ENCODE results near the gene PI4K2A.

PI4K2A gene

GRCh38 chr10:97713826-97714400, 73.4 kb downstream of the PI4K2A start:
- Histone ChIP-seq H2BK5ac (ENCODE audit: low read depth, low read length, poor library complexity) (peak overlapping the region; percentile 61), H3K14ac (ENCODE audit: low read length) (peak overlapping the region; percentile 97), H3K9me3 (ENCODE audit: insufficient read depth, low read depth, low read length) (no peaks in the 10 kb centered on the region), H3K36me3 (ENCODE audit: control insufficient read depth in 1 of 2, insufficient read depth in 2 of 2, low read length in 2 of 2) (peaks cover 7 to 14% of the 10 kb centered on the region in 2 experiments), H3K4ac (ENCODE audit: low read depth, low read length) (peak overlapping the region; percentile 75), H3K4me3 (ENCODE audit: low read depth, low read length) (peak overlapping the region; percentile 93), H2AFZ (ENCODE audit: insufficient read depth, low read length, poor library complexity) (peak overlapping the region; percentile 80), H3K27ac (ENCODE audit: low read depth, low read length) (peak overlapping the region; percentile 74), H3K79me1 (ENCODE audit: low read length) (peaks cover 14% of the 10 kb centered on the region), H4K12ac (ENCODE audit: low read depth, low read length) (peak overlapping the region; percentile 97), H3K4me1 (ENCODE audit: control insufficient read depth in 1 of 2, insufficient read depth in 2 of 2, low read length in 2 of 2) (peaks cover 10 to 26% of the 10 kb centered on the region in 2 experiments), H3K23ac (ENCODE audit: low read length) (peak overlapping the region; percentile 87), H2BK120ac (ENCODE audit: insufficient read depth, low read length, poor library complexity) (peak overlapping the region; percentile 81), H3K4me2 (ENCODE audit: low read length) (peak overlapping the region; percentile 98), H3K9ac (ENCODE audit: low read length) (peak overlapping the region; percentile 81), H2BK12ac (ENCODE audit: low read length) (no peak overlapping the region), H3K79me2 (ENCODE audit: control insufficient read depth, insufficient read depth, low read length, poor library complexity) (peaks cover 12% of the 10 kb centered on the region), H4K91ac (ENCODE audit: low read depth, low read length) (peak overlapping the region; percentile 63), H2AK5ac (ENCODE audit: low read length) (peak overlapping the region; percentile 91), H3K18ac (ENCODE audit: low read length) (peak overlapping the region; percentile 97), H3K27me3 (ENCODE audit: insufficient read depth, low read length) (no peaks in the 10 kb centered on the region), H4K8ac (ENCODE audit: low read depth, low read length) (peak overlapping the region; percentile 90)
- no CpG with 5 or more reads among the region's 69 CpGs for WGBS (ENCODE audit: extremely low coverage, insufficient coverage, insufficient read length)
- peak; percentile 69 to 73 for DNase-seq

GRCh38 chr10:97714401-97715258, 74.2 kb downstream of the PI4K2A start:
- Histone ChIP-seq H2BK120ac (ENCODE audit: insufficient read depth, low read length, poor library complexity) (peak overlapping the region; percentile 81), H3K14ac (ENCODE audit: low read length) (peak overlapping the region; percentile 97), H2AFZ (ENCODE audit: insufficient read depth, low read length, poor library complexity) (peak overlapping the region; percentile 80), H3K27ac (ENCODE audit: low read depth, low read length) (peak overlapping the region; percentile 74), H3K9me3 (ENCODE audit: insufficient read depth, low read depth, low read length) (no peaks in the 10 kb centered on the region), H3K79me2 (ENCODE audit: control insufficient read depth, insufficient read depth, low read length, poor library complexity) (peaks cover 12% of the 10 kb centered on the region), H3K36me3 (ENCODE audit: control insufficient read depth in 1 of 2, insufficient read depth in 2 of 2, low read length in 2 of 2) (peaks cover 10 to 14% of the 10 kb centered on the region in 2 experiments), H2BK5ac (ENCODE audit: low read depth, low read length, poor library complexity) (peak overlapping the region; percentile 61), H4K8ac (ENCODE audit: low read depth, low read length) (peak overlapping the region; percentile 90), H3K27me3 (ENCODE audit: insufficient read depth, low read length) (no peaks in the 10 kb centered on the region), H4K91ac (ENCODE audit: low read depth, low read length) (peak overlapping the region; percentile 63), H2BK12ac (ENCODE audit: low read length) (peak overlapping the region; percentile 42), H3K4me1 (ENCODE audit: control insufficient read depth in 1 of 2, insufficient read depth in 2 of 2, low read length in 2 of 2) (peaks cover 11 to 27% of the 10 kb centered on the region in 2 experiments), H4K12ac (ENCODE audit: low read depth, low read length) (peak overlapping the region; percentile 97), H3K18ac (ENCODE audit: low read length) (peak overlapping the region; percentile 97), H2AK5ac (ENCODE audit: low read length) (peak overlapping the region; percentile 84), H3K23ac (ENCODE audit: low read length) (no peak overlapping the region), H3K4me2 (ENCODE audit: low read length) (peak overlapping the region; percentile 98), H3K79me1 (ENCODE audit: low read length) (peaks cover 14% of the 10 kb centered on the region), H3K9ac (ENCODE audit: low read length) (peak overlapping the region; percentile 81), H3K4ac (ENCODE audit: low read depth, low read length) (peak overlapping the region; percentile 75), H3K4me3 (ENCODE audit: low read depth, low read length) (peak overlapping the region; percentile 93)
- DNase-seq, result peak; percentile 75 to 78
- WGBS (ENCODE audit: extremely low coverage, insufficient coverage, insufficient read length), result no CpG with 5 or more reads among the region's 74 CpGs

- peak overlapping the region; percentile 37 for H2AFZ ChIP-seq (ENCODE audit: insufficient read depth, low read length, poor library complexity)
- H3K4me2 ChIP-seq (ENCODE audit: low read length), result peak overlapping the region; percentile 98
- H3K4ac ChIP-seq (ENCODE audit: low read depth, low read length), result peak overlapping the region; percentile 15
- peak overlapping the region; percentile 41 for H3K9ac ChIP-seq (ENCODE audit: low read length)
- peak overlapping the region; percentile 61 for H3K18ac ChIP-seq (ENCODE audit: low read length)
- H3K4me3 ChIP-seq (ENCODE audit: low read depth, low read length), result peak overlapping the region; percentile 93
- peaks cover 12% of the 10 kb centered on the region for H3K79me2 ChIP-seq (ENCODE audit: control insufficient read depth, insufficient read depth, low read length, poor library complexity)
- DNase-seq, result no peak
- H4K8ac ChIP-seq (ENCODE audit: low read depth, low read length), result peak overlapping the region; percentile 90
- no peak overlapping the region for H2AK5ac ChIP-seq (ENCODE audit: low read length)
- H2BK5ac ChIP-seq (ENCODE audit: low read depth, low read length, poor library complexity), result no peak overlapping the region
- H2BK120ac ChIP-seq (ENCODE audit: insufficient read depth, low read length, poor library complexity), result no peak overlapping the region
- H3K27me3 ChIP-seq (ENCODE audit: insufficient read depth, low read length), result no peaks in the 10 kb centered on the region
- H2BK12ac ChIP-seq (ENCODE audit: low read length), result peak overlapping the region; percentile 42
- no peak overlapping the region for H4K12ac ChIP-seq (ENCODE audit: low read depth, low read length)
- no peak overlapping the region for H3K14ac ChIP-seq (ENCODE audit: low read length)
- H3K23ac ChIP-seq (ENCODE audit: low read length), result no peak overlapping the region
- H3K4me1 ChIP-seq (ENCODE audit: control insufficient read depth in 1 of 2, insufficient read depth in 2 of 2, low read length in 2 of 2), result peaks cover 11 to 27% of the 10 kb centered on the region in 2 experiments
- peaks cover 10 to 14% of the 10 kb centered on the region in 2 experiments for H3K36me3 ChIP-seq (ENCODE audit: control insufficient read depth in 1 of 2, insufficient read depth in 2 of 2, low read length in 2 of 2)
- no peak overlapping the region for H3K27ac ChIP-seq (ENCODE audit: low read depth, low read length)
- H4K91ac ChIP-seq (ENCODE audit: low read depth, low read length), result peak overlapping the region; percentile 63
- WGBS (ENCODE audit: extremely low coverage, insufficient coverage, insufficient read length), result no CpG with 5 or more reads among the region's 8 CpGs
- peaks cover 14% of the 10 kb centered on the region for H3K79me1 ChIP-seq (ENCODE audit: low read length)
- H3K9me3 ChIP-seq (ENCODE audit: insufficient read depth, low read depth, low read length), result no peaks in the 10 kb centered on the region
Measured at GRCh38 chr10:97715259-97715874, 74.9 kb downstream of the PI4K2A start.

- Histone ChIP-seq H3K79me2 (ENCODE audit: control insufficient read depth, insufficient read depth, low read length, poor library complexity) (peaks cover 12% of the 10 kb centered on the region), H3K27ac (ENCODE audit: low read depth, low read length) (no peak overlapping the region), H4K91ac (ENCODE audit: low read depth, low read length) (no peak overlapping the region), H3K36me3 (ENCODE audit: control insufficient read depth in 1 of 2, insufficient read depth in 2 of 2, low read length in 2 of 2) (peaks cover 10 to 14% of the 10 kb centered on the region in 2 experiments), H2AK5ac (ENCODE audit: low read length) (no peak overlapping the region), H3K4me2 (ENCODE audit: low read length) (no peak overlapping the region), H2AFZ (ENCODE audit: insufficient read depth, low read length, poor library complexity) (no peak overlapping the region), H3K4me3 (ENCODE audit: low read depth, low read length) (no peak overlapping the region), H3K4me1 (ENCODE audit: control insufficient read depth in 1 of 2, insufficient read depth in 2 of 2, low read length in 2 of 2) (peaks cover 11 to 27% of the 10 kb centered on the region in 2 experiments), H2BK12ac (ENCODE audit: low read length) (no peak overlapping the region), H3K23ac (ENCODE audit: low read length) (no peak overlapping the region), H3K4ac (ENCODE audit: low read depth, low read length) (no peak overlapping the region), H4K8ac (ENCODE audit: low read depth, low read length) (no peak overlapping the region), H3K18ac (ENCODE audit: low read length) (no peak overlapping the region), H3K9ac (ENCODE audit: low read length) (no peak overlapping the region), H4K12ac (ENCODE audit: low read depth, low read length) (no peak overlapping the region), H2BK120ac (ENCODE audit: insufficient read depth, low read length, poor library complexity) (no peak overlapping the region), H3K14ac (ENCODE audit: low read length) (no peak overlapping the region), H3K79me1 (ENCODE audit: low read length) (peaks cover 14% of the 10 kb centered on the region), H3K27me3 (ENCODE audit: insufficient read depth, low read length) (no peaks in the 10 kb centered on the region), H2BK5ac (ENCODE audit: low read depth, low read length, poor library complexity) (no peak overlapping the region), H3K9me3 (ENCODE audit: insufficient read depth, low read depth, low read length) (no peaks in the 10 kb centered on the region)
- WGBS (ENCODE audit: extremely low coverage, insufficient coverage, insufficient read length), result no CpG with 5 or more reads among the region's 7 CpGs
- peak in 1 of 2 donors; percentile 45 for DNase-seq
Measured at GRCh38 chr10:97717627-97718026, 77.2 kb downstream of the PI4K2A start.
